Hepatocyte (in vitro differentiated cells): ENCODE data around the gene CXCR2. TPM values are rescaled to one million over a fixed set of nuclear protein-coding genes. Genes with fewer than 3 reads are reported as not detected.

ENCODE experiments used
- DNase-seq: peaks from one replicate; pipeline ENCODE4 v3.0.0-alpha.2; 2016; ENCODE audit warnings: low spot score
- H2AFZ ChIP-seq: fragments of 200-600 bp; sonication (generic); 2 replicates; pipeline ENCODE4 v1.6.0; 2016; ENCODE audit warnings: antibody characterized with exemption, mild to moderate bottlenecking
- H3K27ac ChIP-seq: fragments of 200-600 bp; sonication (generic); 2 replicates; pipeline ENCODE4 v1.5.1; 2016; ENCODE audit warnings: mild to moderate bottlenecking
- H3K27me3 ChIP-seq: fragments of 200-600 bp; sonication (generic); 2 replicates; pipeline ENCODE4 v1.6.1; 2016
- H3K36me3 ChIP-seq: fragments of 200-600 bp; sonication (generic); replicated peaks from 2 replicates; pipeline ENCODE4 v1.5.1; 2016; ENCODE audit warnings: low read depth; ENCODE audit not compliant: insufficient read depth
- H3K4me1 ChIP-seq: fragments of 200-600 bp; sonication (generic); 2 replicates; pipeline ENCODE4 v1.5.1; 2016; ENCODE audit warnings: mild to moderate bottlenecking, moderate library complexity; ENCODE audit not compliant: insufficient read depth
- H3K4me2 ChIP-seq: fragments of 200-600 bp; sonication (generic); 2 replicates; pipeline ENCODE4 v1.6.0; 2016
- H3K4me3 ChIP-seq: fragments of 200-600 bp; sonication (generic); 2 replicates; pipeline ENCODE4 v1.5.1; 2016; ENCODE audit warnings: mild to moderate bottlenecking
- H3K79me2 ChIP-seq: fragments of 200-600 bp; sonication (generic); 2 replicates; pipeline ENCODE4 v1.6.0; 2017; ENCODE audit warnings: mild to moderate bottlenecking
- H3K9me2 ChIP-seq: fragments of 200-600 bp; sonication (generic); replicated peaks from 2 replicates; pipeline ENCODE4 v1.6.0; 2017; ENCODE audit warnings: mild to moderate bottlenecking; ENCODE audit not compliant: insufficient read depth
- H3K9me3 ChIP-seq: fragments of 200-600 bp; sonication (generic); 2 replicates; pipeline ENCODE4 v1.5.1; 2016; ENCODE audit warnings: low read depth, mild to moderate bottlenecking
- H4K20me1 ChIP-seq: fragments of 200-600 bp; sonication (generic); 2 replicates; pipeline ENCODE4 v1.6.0; 2016; ENCODE audit warnings: mild to moderate bottlenecking; ENCODE audit not compliant: insufficient read depth, poor library complexity, severe bottlenecking
- CTCF ChIP-seq: fragments of 200-600 bp; sonication (generic); IDR thresholded peaks from 2 replicates; pipeline ENCODE4 v1.5.1; 2016; ENCODE audit warnings: antibody characterized with exemption, mild to moderate bottlenecking; ENCODE audit not compliant: poor library complexity
- EZH2 ChIP-seq: fragments of 200-600 bp; sonication (generic); IDR thresholded peaks from 2 replicates; pipeline ENCODE4 v1.6.1; 2016; ENCODE audit warnings: antibody characterized with exemption, mild to moderate bottlenecking, borderline replicate concordance
- EZH2phosphoT487 ChIP-seq: fragments of 200-600 bp; sonication (generic); IDR thresholded peaks from one replicate; pipeline ENCODE4 v1.6.1; 2018; ENCODE audit warnings: antibody characterized with exemption, mild to moderate bottlenecking, low read depth, moderate library complexity; ENCODE audit not compliant: unreplicated experiment, severe bottlenecking
- WGBS: methylation state at CpG from one replicate; pipeline ENCODE4 v1.1.6; 2016; ENCODE audit warnings: low lambda C conversion rate; ENCODE audit errors: missing lambda C conversion rate; 5-methylcytosine and 5-hydroxymethylcytosine counted together
- polyA plus RNA-seq: library from polyadenylated mRNA; unstranded; fragments of >200 nt; fragmentation: Nextera tagmentation; extraction: Ambion mirVana; gene quantifications from 2 replicates; pipeline ENCODE4 v1.2.1, GENCODE V29; 2016
- total RNA-seq: library from RNA; depleted of rRNA; stranded (reverse); fragments of >200 nt; gene quantifications from 2 replicates; pipeline ENCODE4 v1.2.3, GENCODE V29; 2014

The CXCR2 gene
- total and polyA plus RNA-seq, 2 experiments from 2014 or later, result 0.07 to 0.56 TPM

GRCh38 chr2:218129458-218130135 is 3.8 kb downstream of the CXCR2 start:
- H3K27ac ChIP-seq, result no peak overlapping the region
- no peaks in the 10 kb centered on the region for H3K4me1 ChIP-seq
- peak; percentile 28 for DNase-seq

GRCh38 chr2:218130377-218130776 is 4.5 kb downstream of the CXCR2 start:
- Histone ChIP-seq H3K27me3 (no peaks in the 10 kb centered on the region), H3K4me2 (no peak overlapping the region), H3K36me3 (no peaks in the 10 kb centered on the region), H2AFZ (no peak overlapping the region), H3K9me2 (no peaks in the 10 kb centered on the region), H4K20me1 (no peaks in the 10 kb centered on the region), H3K9me3 (no peaks in the 10 kb centered on the region), H3K4me3 (no peak overlapping the region), H3K4me1 (no peaks in the 10 kb centered on the region), H3K79me2 (no peaks in the 10 kb centered on the region), H3K27ac (no peak overlapping the region)
- WGBS, result 98% methylated on average over 2 of the region's 2 CpGs
- DNase-seq, result no peak
- no peak for TF ChIP-seq EZH2phosphoT487
- no peak for TF ChIP-seq CTCF
- no peak for TF ChIP-seq EZH2

More at GRCh38 chr2:218129458-218130135, 3.8 kb downstream of the CXCR2 start:
- Histone ChIP-seq H3K4me3 (no peak overlapping the region), H3K27me3 (no peaks in the 10 kb centered on the region), H3K4me2 (no peak overlapping the region), H3K79me2 (no peaks in the 10 kb centered on the region), H4K20me1 (no peaks in the 10 kb centered on the region), H3K9me3 (no peaks in the 10 kb centered on the region), H3K9me2 (no peaks in the 10 kb centered on the region), H3K36me3 (no peaks in the 10 kb centered on the region), H2AFZ (no peak overlapping the region)
- WGBS, result 86% methylated on average over 6 of the region's 6 CpGs
- TF ChIP-seq EZH2phosphoT487 (no peak), EZH2 (no peak), CTCF (no peak)

- Histone ChIP-seq H3K9me3 (no peaks in the 10 kb centered on the region), H3K36me3 (no peaks in the 10 kb centered on the region), H3K79me2 (no peaks in the 10 kb centered on the region), H3K9me2 (no peaks in the 10 kb centered on the region), H3K27ac (no peak overlapping the region), H4K20me1 (no peaks in the 10 kb centered on the region), H2AFZ (no peak overlapping the region), H3K27me3 (no peaks in the 10 kb centered on the region), H3K4me2 (no peak overlapping the region), H3K4me3 (no peak overlapping the region), H3K4me1 (no peaks in the 10 kb centered on the region)
- no peak for DNase-seq
- TF ChIP-seq EZH2phosphoT487 (no peak), EZH2 (no peak), CTCF (no peak)
Observed at GRCh38 chr2:218130822-218131221, 5.0 kb downstream of the CXCR2 start.
